OCI-LY1 (cell line): Measurements from ENCODE around the gene DENND11.

Experiments used
- H2AFZ ChIP-seq: fragments of 200-600 bp; sonication (generic), shearing (Covaris generic); 2 replicates; pipeline ENCODE4 v1.6.0; 2014; ENCODE audit warnings: antibody characterized with exemption, mild to moderate bottlenecking, low read length
- H3F3A ChIP-seq: fragments of 200-600 bp; sonication (generic), shearing (Covaris generic); 2 replicates; pipeline ENCODE4 v1.6.0; 2014; ENCODE audit warnings: mild to moderate bottlenecking, antibody characterized with exemption, low read length, moderate library complexity; ENCODE audit not compliant: insufficient read depth
- H3K27ac ChIP-seq: fragments of 200-600 bp; sonication (generic); 2 replicates; pipeline ENCODE4 v1.5.1; 2014; ENCODE audit warnings: low read length, mixed run types, mild to moderate bottlenecking, low read depth; ENCODE audit not compliant: poor library complexity, severe bottlenecking
- H3K27me3 ChIP-seq: fragments of 200-600 bp; sonication (generic); 2 replicates; pipeline ENCODE4 v1.6.0; 2014; ENCODE audit warnings: antibody characterized with exemption, mild to moderate bottlenecking, low read length, moderate library complexity; ENCODE audit not compliant: insufficient read depth
- H3K36me3 ChIP-seq: fragments of 200-600 bp; sonication (generic); 2 replicates; pipeline ENCODE4 v1.6.1; 2014; ENCODE audit warnings: mild to moderate bottlenecking, antibody characterized with exemption, low read length, moderate library complexity, mixed read lengths; ENCODE audit not compliant: insufficient read depth
- H3K4me1 ChIP-seq: fragments of 200-600 bp; sonication (generic); 2 replicates; pipeline ENCODE4 v1.5.1; 2014; ENCODE audit warnings: mild to moderate bottlenecking, low read length, moderate library complexity; ENCODE audit not compliant: insufficient read depth, severe bottlenecking
- H3K4me2 ChIP-seq: fragments of 200-600 bp; sonication (generic), shearing (Covaris generic); 2 replicates; pipeline ENCODE4 v1.6.1; 2014; ENCODE audit warnings: low read length
- H3K4me3 ChIP-seq: fragments of 200-600 bp; sonication (generic); 2 replicates; pipeline ENCODE4 v1.5.1; 2014; ENCODE audit warnings: low read length, low read depth, mild to moderate bottlenecking, mixed read lengths; ENCODE audit not compliant: poor library complexity, severe bottlenecking
- H3K79me2 ChIP-seq: fragments of 200-600 bp; shearing (Covaris generic); 2 replicates; pipeline ENCODE4 v1.6.1; 2016; ENCODE audit warnings: mixed run types, low read length, mixed read lengths; ENCODE audit not compliant: insufficient read depth
- H3K9ac ChIP-seq: fragments of 200-600 bp; sonication (generic), shearing (Covaris generic); 2 replicates; pipeline ENCODE4 v1.6.1; 2014; ENCODE audit warnings: mild to moderate bottlenecking, low read length, mixed read lengths
- H3K9me2 ChIP-seq: fragments of 200-600 bp; sonication (generic), shearing (Covaris generic); 2 replicates; pipeline ENCODE4 v1.6.1; 2014; ENCODE audit warnings: low read depth, mild to moderate bottlenecking, low read length, mixed read lengths
- H3K9me3 ChIP-seq: fragments of 200-600 bp; shearing (Covaris generic); 2 replicates; pipeline ENCODE4 v1.6.1; 2014; ENCODE audit warnings: low read length, mixed read lengths
- H4K20me1 ChIP-seq: fragments of 200-600 bp; sonication (generic), shearing (Covaris generic); 2 replicates; pipeline ENCODE4 v1.6.0; 2016; ENCODE audit warnings: mild to moderate bottlenecking, low read length; ENCODE audit not compliant: insufficient read depth
- CTCF ChIP-seq: fragments of 200-600 bp; sonication (generic), shearing (Covaris generic); IDR thresholded peaks from 2 replicates; pipeline ENCODE4 v1.5.1; 2017; ENCODE audit warnings: mild to moderate bottlenecking, antibody characterized with exemption, low read length, moderate library complexity, mixed read lengths
- EZH2 ChIP-seq: fragments of 200-600 bp; sonication (generic), shearing (Covaris generic); IDR thresholded peaks from 2 replicates; pipeline ENCODE4 v1.8.0; 2017; ENCODE audit warnings: borderline replicate concordance, mixed run types, mild to moderate bottlenecking, antibody characterized with exemption, low read length, moderate library complexity, mixed read lengths

The DENND11 gene

GRCh38 chr7:141697211-141697871, 4.6 kb downstream of the DENND11 start:
- H3K4me1 ChIP-seq = peaks cover 8% of the 10 kb centered on the region
- no peaks in the 10 kb centered on the region for H3F3A ChIP-seq
- no peaks in the 10 kb centered on the region; the same call in 1 of the 2 replicates for H3K27me3 ChIP-seq
- TF ChIP-seq EZH2 = no peak
- no peak for TF ChIP-seq CTCF
- H4K20me1 ChIP-seq = 0 out of 2 replicates have a peak, but pooled peaks cover 2% of the 10 kb centered on the region
- no peak overlapping the region for H3K9ac ChIP-seq
- no peaks in the 10 kb centered on the region for H3K9me2 ChIP-seq
- no peaks in the 10 kb centered on the region for H3K79me2 ChIP-seq
- no peak overlapping the region for H2AFZ ChIP-seq
- no peak overlapping the region for H3K27ac ChIP-seq
- H3K4me2 ChIP-seq = no peak overlapping the region
- no peaks in the 10 kb centered on the region for H3K9me3 ChIP-seq
- no peak overlapping the region for H3K4me3 ChIP-seq
- H3K36me3 ChIP-seq = no peaks in the 10 kb centered on the region

- H3K4me2 ChIP-seq = no peak overlapping the region
- 0 out of 2 replicates have a peak, but pooled peaks cover 2% of the 10 kb centered on the region for H4K20me1 ChIP-seq
Observed at GRCh38 chr7:141696348-141696747, 5.6 kb downstream of the DENND11 start.

GRCh38 chr7:141695803-141696289, 6.1 kb downstream of the DENND11 start:
- 0 out of 2 replicates have a peak, but pooled peaks cover 2% of the 10 kb centered on the region for H4K20me1 ChIP-seq
- peaks cover 4% of the 10 kb centered on the region; the same call in 1 of the 2 replicates for H3K27me3 ChIP-seq
- H3K9ac ChIP-seq = no peak overlapping the region
- H3K4me3 ChIP-seq = no peak overlapping the region
- no peak overlapping the region for H3K4me2 ChIP-seq
- no peaks in the 10 kb centered on the region for H3K9me2 ChIP-seq
- H3K79me2 ChIP-seq = no peaks in the 10 kb centered on the region
- peaks cover 3% of the 10 kb centered on the region for H3K4me1 ChIP-seq
- no peaks in the 10 kb centered on the region for H3F3A ChIP-seq
- TF ChIP-seq CTCF (no peak), EZH2 (no peak)
- H3K9me3 ChIP-seq = no peaks in the 10 kb centered on the region
- no peaks in the 10 kb centered on the region for H3K36me3 ChIP-seq
- H3K27ac ChIP-seq = no peak overlapping the region
- H2AFZ ChIP-seq = no peak overlapping the region

More at GRCh38 chr7:141696348-141696747, 5.6 kb downstream of the DENND11 start:
- Histone ChIP-seq H3K9me3 (no peaks in the 10 kb centered on the region), H2AFZ (no peak overlapping the region), H3K9ac (no peak overlapping the region), H3K4me1 (peaks cover 6% of the 10 kb centered on the region), H3K4me3 (no peak overlapping the region), H3K9me2 (no peaks in the 10 kb centered on the region), H3K36me3 (no peaks in the 10 kb centered on the region), H3K27me3 (no peaks in the 10 kb centered on the region; the same call in 1 of the 2 replicates), H3K27ac (no peak overlapping the region), H3F3A (no peaks in the 10 kb centered on the region), H3K79me2 (no peaks in the 10 kb centered on the region)
- no peak for TF ChIP-seq EZH2
- TF ChIP-seq CTCF = no peak
